DOHH2 (cell line): Measurements from ENCODE around the gene ABCA3.

Experiments used
- H3F3A ChIP-seq: fragments of 200-600 bp; sonication (generic), shearing (Covaris generic); 2 replicates; pipeline ENCODE4 v1.6.0; 2016; ENCODE audit warnings: antibody characterized with exemption, mild to moderate bottlenecking; ENCODE audit not compliant: control insufficient read depth, insufficient read depth
- H3K27ac ChIP-seq: fragments of 200-600 bp; sonication (generic); 2 replicates; pipeline ENCODE4 v1.5.1; 2014; ENCODE audit warnings: low read depth, mild to moderate bottlenecking, low read length, moderate library complexity
- H3K27me3 ChIP-seq: fragments of 200-600 bp; sonication (generic); 2 replicates; pipeline ENCODE4 v1.6.1; 2014; ENCODE audit warnings: mild to moderate bottlenecking, low read length, mixed read lengths; ENCODE audit not compliant: control insufficient read depth
- H3K36me3 ChIP-seq: fragments of 200-600 bp; sonication (generic); 2 replicates; pipeline ENCODE4 v1.6.1; 2014; ENCODE audit warnings: mild to moderate bottlenecking, low read length, moderate library complexity, mixed read lengths; ENCODE audit not compliant: control insufficient read depth
- H3K4me1 ChIP-seq: fragments of 200-600 bp; sonication (generic); 2 replicates; pipeline ENCODE4 v1.6.1; 2014; ENCODE audit warnings: mild to moderate bottlenecking, low read length, mixed read lengths; ENCODE audit not compliant: control insufficient read depth
- H3K4me2 ChIP-seq: fragments of 200-600 bp; sonication (generic); 2 replicates; pipeline ENCODE4 v1.6.0; 2014; ENCODE audit warnings: mild to moderate bottlenecking, low read length, moderate library complexity
- H3K4me3 ChIP-seq: fragments of 200-600 bp; sonication (generic); 2 replicates; pipeline ENCODE4 v1.5.1; 2014; ENCODE audit warnings: mild to moderate bottlenecking, low read length, mixed read lengths
- H3K79me2 ChIP-seq: fragments of 200-600 bp; sonication (generic); 2 replicates; pipeline ENCODE4 v1.6.1; 2014; ENCODE audit warnings: mild to moderate bottlenecking, low read length, mixed read lengths; ENCODE audit not compliant: control insufficient read depth
- H3K9me2 ChIP-seq: fragments of 200-600 bp; sonication (generic); replicated peaks from 2 replicates; pipeline ENCODE4 v1.6.1; 2014; ENCODE audit warnings: mild to moderate bottlenecking, low read length, mixed read lengths; ENCODE audit not compliant: control insufficient read depth
- H3K9me3 ChIP-seq: fragments of 200-600 bp; sonication (generic); 2 replicates; pipeline ENCODE4 v1.6.1; 2014; ENCODE audit warnings: antibody characterized with exemption, low read length, mixed read lengths; ENCODE audit not compliant: control insufficient read depth, insufficient read depth
- H4K20me1 ChIP-seq: fragments of 200-600 bp; sonication (generic); 2 replicates; pipeline ENCODE4 v1.6.0; 2014; ENCODE audit warnings: low read depth, mild to moderate bottlenecking, antibody characterized with exemption, low read length, moderate library complexity; ENCODE audit not compliant: control insufficient read depth, insufficient read depth
- EZH2phosphoT487 ChIP-seq: fragments of 200-600 bp; sonication (generic); IDR thresholded peaks from 2 replicates; pipeline ENCODE4 v1.6.1; 2017; ENCODE audit warnings: borderline replicate concordance, mild to moderate bottlenecking, antibody characterized with exemption, low read length, moderate library complexity, mixed read lengths
- TF ChIP-seq, protein P1 (sequence below): fragments of 200-600 bp; sonication (generic); IDR thresholded peaks from one replicate; pipeline ENCODE4 v1.5.1; 2014; ENCODE audit warnings: antibody characterized with exemption, mild to moderate bottlenecking, low read depth, low read length; ENCODE audit not compliant: poor library complexity, severe bottlenecking

ABCA3 gene

DNA sequence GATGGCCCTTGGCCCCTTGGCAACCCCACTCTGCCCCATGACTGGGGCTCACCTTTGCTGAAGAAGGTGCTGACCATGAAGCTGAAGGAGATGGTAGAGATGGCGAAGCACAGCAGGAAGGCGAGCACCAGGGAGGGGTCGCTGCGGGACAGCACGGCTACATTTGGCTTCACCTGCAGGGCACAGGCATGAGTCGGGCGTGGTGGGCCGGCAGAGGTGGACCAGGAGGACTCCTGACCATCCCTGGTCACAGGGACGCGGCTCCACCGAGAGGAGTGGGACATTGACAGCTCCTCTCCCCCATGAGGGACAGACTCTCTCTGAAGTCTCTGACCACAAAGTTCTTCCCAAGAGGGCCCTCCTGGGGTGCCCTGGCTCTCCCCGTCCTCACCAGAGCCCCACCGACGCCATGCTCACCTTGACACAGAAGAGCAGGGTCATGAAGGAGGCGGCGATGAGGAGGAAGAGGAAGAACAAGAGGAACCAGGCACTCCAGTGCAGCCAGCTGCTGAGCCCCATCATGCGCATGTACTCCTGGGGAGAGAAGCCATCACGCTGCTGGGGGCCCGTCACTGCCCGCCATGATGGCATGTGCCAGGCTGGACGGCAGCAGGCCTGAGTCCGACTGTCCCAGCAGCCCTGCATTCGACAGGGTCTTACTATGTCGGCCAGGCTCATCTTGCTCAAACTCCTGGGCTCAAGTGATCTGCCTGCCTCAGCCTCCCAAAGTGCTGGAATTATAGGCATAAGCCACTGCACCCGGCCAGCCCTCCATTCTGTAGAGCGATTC lies 23.1 kb downstream of the ABCA3 start:
- no peaks in the 10 kb centered on the region for H3K4me1 ChIP-seq
- H3K27ac ChIP-seq: no peak overlapping the region
- H3K27me3 ChIP-seq: no peaks in the 10 kb centered on the region
- no peaks in the 10 kb centered on the region for H3K9me2 ChIP-seq
- no peaks in the 10 kb centered on the region for H3K9me3 ChIP-seq
- H4K20me1 ChIP-seq: no peaks in the 10 kb centered on the region
- no peaks in the 10 kb centered on the region for H3K79me2 ChIP-seq
- H3K4me2 ChIP-seq: no peak overlapping the region
- TF ChIP-seq, protein P1, sequence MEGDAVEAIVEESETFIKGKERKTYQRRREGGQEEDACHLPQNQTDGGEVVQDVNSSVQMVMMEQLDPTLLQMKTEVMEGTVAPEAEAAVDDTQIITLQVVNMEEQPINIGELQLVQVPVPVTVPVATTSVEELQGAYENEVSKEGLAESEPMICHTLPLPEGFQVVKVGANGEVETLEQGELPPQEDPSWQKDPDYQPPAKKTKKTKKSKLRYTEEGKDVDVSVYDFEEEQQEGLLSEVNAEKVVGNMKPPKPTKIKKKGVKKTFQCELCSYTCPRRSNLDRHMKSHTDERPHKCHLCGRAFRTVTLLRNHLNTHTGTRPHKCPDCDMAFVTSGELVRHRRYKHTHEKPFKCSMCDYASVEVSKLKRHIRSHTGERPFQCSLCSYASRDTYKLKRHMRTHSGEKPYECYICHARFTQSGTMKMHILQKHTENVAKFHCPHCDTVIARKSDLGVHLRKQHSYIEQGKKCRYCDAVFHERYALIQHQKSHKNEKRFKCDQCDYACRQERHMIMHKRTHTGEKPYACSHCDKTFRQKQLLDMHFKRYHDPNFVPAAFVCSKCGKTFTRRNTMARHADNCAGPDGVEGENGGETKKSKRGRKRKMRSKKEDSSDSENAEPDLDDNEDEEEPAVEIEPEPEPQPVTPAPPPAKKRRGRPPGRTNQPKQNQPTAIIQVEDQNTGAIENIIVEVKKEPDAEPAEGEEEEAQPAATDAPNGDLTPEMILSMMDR: no peak
- no peak for TF ChIP-seq EZH2phosphoT487
- no peak overlapping the region for H3K4me3 ChIP-seq
- H3K36me3 ChIP-seq: no peaks in the 10 kb centered on the region
- H3F3A ChIP-seq: no peaks in the 10 kb centered on the region

DNA sequence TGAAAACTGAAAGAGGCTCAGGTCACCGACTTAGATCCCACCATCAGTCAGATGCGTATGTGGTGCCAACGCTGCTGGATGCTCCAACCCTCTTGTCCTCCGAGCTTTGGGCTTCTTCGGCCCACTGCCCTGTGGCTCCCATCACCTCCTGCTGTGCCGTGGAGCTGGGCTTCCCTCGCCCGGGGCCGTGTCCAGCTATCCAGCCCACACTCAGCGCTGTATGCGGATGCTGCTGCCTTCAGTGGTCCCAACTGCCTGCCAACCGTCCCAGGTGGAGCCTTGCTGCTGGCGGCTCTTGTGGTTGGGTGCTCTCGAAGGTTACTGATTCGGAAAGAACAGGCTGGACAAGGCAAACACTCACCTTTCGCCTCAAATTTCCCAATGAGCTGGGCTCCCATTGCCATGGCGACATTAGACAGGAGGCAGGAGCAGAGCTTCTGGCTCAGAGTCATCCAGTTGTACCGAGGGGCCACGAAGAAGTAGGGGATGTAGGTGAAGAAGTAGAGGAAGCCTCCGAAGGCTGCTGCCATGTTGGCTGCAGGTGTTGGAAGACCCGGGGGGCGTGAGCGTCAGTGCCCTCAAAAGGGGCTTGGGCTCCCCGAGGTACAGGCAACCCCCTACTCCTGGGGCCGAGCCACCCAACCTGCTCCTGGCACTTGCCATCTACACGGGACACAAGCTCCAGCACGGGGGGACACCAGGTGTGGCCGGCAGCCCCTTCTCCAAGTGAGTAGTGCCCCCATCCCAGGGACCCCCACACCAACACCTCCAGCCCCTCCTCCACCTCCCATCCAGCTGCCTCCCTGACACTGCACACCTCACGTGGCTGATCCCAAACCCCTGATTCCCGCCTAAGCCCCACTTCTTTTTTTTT lies 32.2 kb downstream of the ABCA3 start:
- Histone ChIP-seq H3K27me3 (no peaks in the 10 kb centered on the region), H3K4me2 (no peak overlapping the region), H4K20me1 (no peaks in the 10 kb centered on the region), H3K9me3 (no peaks in the 10 kb centered on the region), H3K9me2 (no peaks in the 10 kb centered on the region), H3K27ac (no peak overlapping the region), H3K4me1 (no peaks in the 10 kb centered on the region), H3F3A (no peaks in the 10 kb centered on the region), H3K36me3 (no peaks in the 10 kb centered on the region), H3K4me3 (no peak overlapping the region), H3K79me2 (no peaks in the 10 kb centered on the region)
- no peak for TF ChIP-seq EZH2phosphoT487
- TF ChIP-seq, protein P1: no peak

DNA sequence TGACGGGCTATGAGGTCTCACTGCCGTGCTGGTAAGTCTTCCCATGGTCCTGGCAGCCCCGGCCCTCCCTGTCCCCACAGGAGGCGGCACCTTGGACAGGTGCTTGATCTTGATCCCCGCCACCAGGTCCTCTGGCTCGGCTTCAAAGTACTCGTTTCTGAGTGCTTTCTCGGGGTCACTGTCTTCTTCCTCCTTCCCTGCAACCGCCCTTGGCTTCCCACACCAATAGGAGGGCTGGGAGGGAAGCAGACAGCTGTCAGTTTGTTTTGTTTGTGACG lies 40.7 kb downstream of the ABCA3 start:
- H3K79me2 ChIP-seq: no peaks in the 10 kb centered on the region
- TF ChIP-seq, protein P1: no peak
- TF ChIP-seq EZH2phosphoT487: no peak
- no peaks in the 10 kb centered on the region for H3K4me1 ChIP-seq
- no peak overlapping the region for H3K4me2 ChIP-seq
- no peaks in the 10 kb centered on the region for H3K9me2 ChIP-seq
- no peaks in the 10 kb centered on the region for H3F3A ChIP-seq
- H3K9me3 ChIP-seq: no peaks in the 10 kb centered on the region
- H4K20me1 ChIP-seq: no peaks in the 10 kb centered on the region
- no peaks in the 10 kb centered on the region for H3K27me3 ChIP-seq
- no peak overlapping the region for H3K27ac ChIP-seq
- H3K4me3 ChIP-seq: no peak overlapping the region
- no peaks in the 10 kb centered on the region for H3K36me3 ChIP-seq
